Measurements from ENCODE around the gene ADIPOQ. TPM values are rescaled to one million over a fixed set of nuclear protein-coding genes. Genes with fewer than 3 reads are reported as not detected.
"Not testable (repeated sequence)": the region's sequence is repeated elsewhere in the genome, so short reads cannot be mapped to it uniquely, and the experiment has no call there.

ADIPOQ gene
- total RNA-seq, 4 donors from 2014 or later, result 0.38 to 5.8 (median 0.61) TPM

- Histone ChIP-seq H3K27ac (no peak overlapping the region), H3K9me3 (no peaks in the 10 kb centered on the region), H3K4me1 (no peaks in the 10 kb centered on the region), H3K27me3 (no peaks in the 10 kb centered on the region), H3K4me3 (no peak overlapping the region), H3K36me3 (no peaks in the 10 kb centered on the region)
- no peak for DNase-seq
- TF ChIP-seq POLR2A (IDR thresholded peaks at IDR 0.05), result no peak
- no peak for TF ChIP-seq CTCF (IDR thresholded peaks at IDR 0.05)
These were observed 43.9 kb downstream of the ADIPOQ start for GRCh38 chr3:186886202-186886981.

- not testable (repeated sequence) for H3K27me3 ChIP-seq, H3K36me3 ChIP-seq, H3K27ac ChIP-seq, H3K4me1 ChIP-seq, H3K4me3 ChIP-seq, H3K9me3 ChIP-seq, DNase-seq
These were observed 45.0 kb downstream of the ADIPOQ start for GRCh38 chr3:186887507-186887938.

GRCh38 chr3:186888569-186888968 lies 46.1 kb downstream of the ADIPOQ start:
- no peak for DNase-seq
- Histone ChIP-seq H3K27ac (no peak overlapping the region), H3K36me3 (no peaks in the 10 kb centered on the region)

GRCh38 chr3:186889698-186890097 lies 47.2 kb downstream of the ADIPOQ start:
- not testable (repeated sequence) for H3K4me3 ChIP-seq, H3K27me3 ChIP-seq, H3K27ac ChIP-seq, H3K9me3 ChIP-seq, DNase-seq, H3K4me1 ChIP-seq, H3K36me3 ChIP-seq

More at GRCh38 chr3:186888569-186888968, 46.1 kb downstream of the ADIPOQ start:
- Histone ChIP-seq H3K27me3 (no peaks in the 10 kb centered on the region), H3K9me3 (no peaks in the 10 kb centered on the region), H3K4me1 (no peaks in the 10 kb centered on the region), H3K4me3 (no peak overlapping the region)
- TF ChIP-seq POLR2A (IDR thresholded peaks at IDR 0.05) (no peak), CTCF (IDR thresholded peaks at IDR 0.05) (no peak)

- Histone ChIP-seq H3K4me3 (no peak overlapping the region), H3K4me1 (no peaks in the 10 kb centered on the region), H3K27ac (no peak overlapping the region), H3K27me3 (no peaks in the 10 kb centered on the region), H3K9me3 (no peaks in the 10 kb centered on the region), H3K36me3 (no peaks in the 10 kb centered on the region)
- no peak for DNase-seq
- TF ChIP-seq POLR2A (IDR thresholded peaks at IDR 0.05) (no peak), CTCF (IDR thresholded peaks at IDR 0.05) (no peak)
These were observed 48.4 kb downstream of the ADIPOQ start for GRCh38 chr3:186890911-186891310.

GRCh38 chr3:186893071-186893470 lies 50.6 kb downstream of the ADIPOQ start:
- not testable (repeated sequence) for H3K27ac ChIP-seq, H3K9me3 ChIP-seq, H3K4me3 ChIP-seq, H3K36me3 ChIP-seq, DNase-seq, H3K4me1 ChIP-seq, H3K27me3 ChIP-seq

GRCh38 chr3:186895406-186895805 lies 52.9 kb downstream of the ADIPOQ start:
- no peak for DNase-seq
- no peak overlapping the region for H3K4me3 ChIP-seq
- TF ChIP-seq CTCF (IDR thresholded peaks at IDR 0.05), result no peak
- no peak for TF ChIP-seq POLR2A (IDR thresholded peaks at IDR 0.05)
- H3K27me3 ChIP-seq, result no peaks in the 10 kb centered on the region
- no peaks in the 10 kb centered on the region for H3K36me3 ChIP-seq
- H3K4me1 ChIP-seq, result no peaks in the 10 kb centered on the region
- H3K27ac ChIP-seq, result no peak overlapping the region
- no peaks in the 10 kb centered on the region for H3K9me3 ChIP-seq

All from Peyer's patch (tissue), 4 donors.